A549 (cell line): ENCODE measurements around the gene SNAP25. TPM values are rescaled to one million over a fixed set of nuclear protein-coding genes. Genes with fewer than 3 reads are reported as not detected.

Experiments used
- ATAC-seq, 2 experiments: fragments of 200-7000 bp in 1 of 2; fragments of >200 bp in 1 of 2; cut with Nextera tagmentation in 1 of 2; cut with Tn5 transposase in 1 of 2; 3 replicates each; pipeline versions ENCODE4 v1.8.0 to v1.9.1; 2018 to 2020; ENCODE audit warnings: mild to moderate bottlenecking in 1 of 2, moderate library complexity in 1 of 2
- CTCF ChIA-PET: fragments of 300-600 bp; sonication (Branson Sonifier 250); formaldehyde crosslinking; extraction: SDS; loops from one replicate; lab custom pipeline; 2021; ENCODE audit warnings: antibody characterized with exemption, inconsistent platforms; lab: Yijun Ruan, JAX
- POLR2A ChIA-PET: fragments of 350-600 bp; formaldehyde crosslinking; extraction: SDS; loops from one replicate; lab custom pipeline; 2021; ENCODE audit warnings: antibody characterized with exemption, inconsistent platforms; lab: Yijun Ruan, JAX
- DNase-seq, 2 experiments: peaks; one replicate each; pipeline versions ENCODE4 v3.0.0 to v3.0.0-alpha.2; 2011 to 2016; ENCODE audit warnings: low read depth in 1 of 2, low spot score in 1 of 2
- FAIRE-seq: peaks from 2 replicates; lab custom pipeline; 2011; peaks lifted over from hg19 to GRCh38; lab: Jason Lieb, UNC
- H3K27ac ChIP-seq, 2 experiments: fragments of >200 bp; sonication (Bioruptor Twin); formaldehyde crosslinking; 3 replicates each; pipeline ENCODE4 v1.5.1; 2016 to 2017
- H3K4me1 ChIP-seq: fragments of >200 bp; sonication (Bioruptor Twin); formaldehyde crosslinking; 3 replicates; pipeline ENCODE4 v1.6.1; 2016
- H3K4me2 ChIP-seq: fragments of >200 bp; sonication (Bioruptor Twin); formaldehyde crosslinking; 3 replicates; pipeline ENCODE4 v1.6.1; 2016
- H3K4me3 ChIP-seq: fragments of >200 bp; sonication (Bioruptor Twin); formaldehyde crosslinking; 3 replicates; pipeline ENCODE4 v1.5.1; 2016
- H3K9me3 ChIP-seq: fragments of >200 bp; sonication (Bioruptor Twin); formaldehyde crosslinking; 3 replicates; pipeline ENCODE4 v1.6.1; 2016
- CEBPB ChIP-seq, 2 experiments: fragments of >200 bp in 1 of 2; sonication (Bioruptor Twin) in 1 of 2; formaldehyde crosslinking in 1 of 2; IDR thresholded peaks; 2 replicates each; pipeline ENCODE4 v1.6.1; 2012 to 2016
- ELK1 ChIP-seq: fragments of 150-350 bp; IDR thresholded peaks from 2 replicates; pipeline ENCODE4 v1.6.1; 2014; ENCODE audit warnings: low read depth, mild to moderate bottlenecking, low read length
- EP300 ChIP-seq, 2 experiments: fragments of >200 bp; sonication (Bioruptor Twin); formaldehyde crosslinking; IDR thresholded peaks; 2 replicates in 1 of 2; 3 replicates in 1 of 2; pipeline ENCODE4 v1.6.1; 2016 to 2017
- FOSL2 ChIP-seq, 2 experiments: fragments of 450-650 bp in 1 of 2; fragments of >200 bp in 1 of 2; sonication (Bioruptor Twin) in 1 of 2; formaldehyde crosslinking; IDR thresholded peaks; 2 replicates each; pipeline versions ENCODE4 v1.5.0 to v1.6.1; 2016 to 2020; ENCODE audit warnings: mild to moderate bottlenecking in 1 of 2, moderate library complexity in 1 of 2
- FOXS1 ChIP-seq: fragments of 250-450 bp; sonication (Bioruptor Pico); IDR thresholded peaks from 2 replicates; pipeline ENCODE4 v1.5.0; 2020; ENCODE audit warnings: mild to moderate bottlenecking, moderate library complexity
- GATA3 ChIP-seq: IDR thresholded peaks from 2 replicates; pipeline ENCODE4 v1.6.1; 2012; ENCODE audit warnings: borderline replicate concordance
- HEYL ChIP-seq: fragments of 250-450 bp; sonication (Bioruptor Pico); IDR thresholded peaks from 2 replicates; pipeline ENCODE4 v1.8.0; 2021; ENCODE audit warnings: mild to moderate bottlenecking, moderate library complexity
- JUNB ChIP-seq: fragments of >200 bp; sonication (Bioruptor Twin); formaldehyde crosslinking; IDR thresholded peaks from 2 replicates; pipeline ENCODE4 v1.6.1; 2016
- MAFK ChIP-seq: fragments of 450-650 bp; IDR thresholded peaks from 2 replicates; pipeline ENCODE4 v1.6.1; 2014; ENCODE audit not compliant: partially characterized antibody
- NFE2L2 ChIP-seq: fragments of 150-350 bp; conservative IDR thresholded peaks from 2 replicates; pipeline ENCODE4 v1.6.1; 2014; ENCODE audit warnings: low read length
- PBX3 ChIP-seq: IDR thresholded peaks from 2 replicates; pipeline ENCODE4 v1.6.1; 2012
- RAD21 ChIP-seq, 2 experiments: fragments of >200 bp in 1 of 2; sonication (Bioruptor Twin) in 1 of 2; formaldehyde crosslinking in 1 of 2; IDR thresholded peaks in 1 of 2; conservative IDR thresholded peaks in 1 of 2; 2 replicates in 1 of 2; 3 replicates in 1 of 2; pipeline ENCODE4 v1.6.1; 2012 to 2018; ENCODE audit warnings: inconsistent platforms in 1 of 2
- RCOR1 ChIP-seq: fragments of 150-350 bp; IDR thresholded peaks from 2 replicates; pipeline ENCODE4 v1.6.1; 2014; ENCODE audit warnings: antibody characterized with exemption, low read length, low read depth
- RNF2 ChIP-seq: fragments of 200-600 bp; sonication (generic); IDR thresholded peaks from 2 replicates; pipeline ENCODE4 v1.6.1; 2016; ENCODE audit warnings: low read depth, mild to moderate bottlenecking, antibody characterized with exemption, moderate library complexity, borderline replicate concordance
- TFCP2L1 ChIP-seq: fragments of 250-450 bp; sonication (Bioruptor Pico); IDR thresholded peaks from 2 replicates; pipeline ENCODE4 v1.5.0; 2021; ENCODE audit warnings: mild to moderate bottlenecking
- WGBS: methylation state at CpG from one replicate; pipeline ENCODE4 v1.1.6; 2017; ENCODE audit errors: missing lambda C conversion rate; 5-methylcytosine and 5-hydroxymethylcytosine counted together
- polyA plus RNA-seq, 4 experiments: library from polyadenylated mRNA; depleted of rRNA in 3 of 4; stranded (reverse); fragments of >200 nt; fragmentation: RNase III in 1 of 4; extraction: RNeasy Plus Mini Kit Qiagen cat#74134 plus additional on column Dnase treatment in 1 of 4; gene quantifications; 2 replicates in 3 of 4; 3 replicates in 1 of 4; pipeline ENCODE4 v1.2.3, GENCODE V29; 2011 to 2017

The SNAP25 gene
- polyA plus RNA-seq, 2 of the 4 experiments (the other 2 are of a cell fraction): 39.6 to 53.6 TPM

- peaks cover 53% of the 10 kb centered on the region for H3K4me1 ChIP-seq
- no peak overlapping the region for H3K4me3 ChIP-seq
- H3K4me2 ChIP-seq: peak overlapping the region; percentile 38
- peak overlapping the region; percentile 6 to 60; a peak in 5 of 6 replicates for H3K27ac ChIP-seq
- peak; percentile 18 for FAIRE-seq
- no peak for TF ChIP-seq ELK1
- no peak for TF ChIP-seq FOXS1 (CRISPR knock-in tag)
- TF ChIP-seq FOSL2 (IDR thresholded peaks at IDR 0.05): no peak
- peak; percentile 18; the same call in 1 of the 2 replicates for TF ChIP-seq FOSL2 (CRISPR knock-in tag; IDR thresholded peaks at IDR 0.05)
- TF ChIP-seq PBX3: no peak
- no peak for TF ChIP-seq JUNB
- TF ChIP-seq RAD21 (conservative IDR thresholded peaks at IDR 0.05 in 1 of 2, IDR thresholded peaks at IDR 0.05 in 1 of 2): no peak
- no peak for TF ChIP-seq RCOR1
- peak in 1 of 2 experiments; percentile 13; a peak in 1 of 4 replicates for TF ChIP-seq CEBPB (IDR thresholded peaks at IDR 0.05)
- TF ChIP-seq HEYL (CRISPR knock-in tag): no peak
- TF ChIP-seq, all 56 proteins: peak for 2
- no peaks in the 10 kb centered on the region for H3K9me3 ChIP-seq
- ATAC-seq: peak in 1 of 2 experiments; percentile 47; a peak in 3 of 6 replicates
- WGBS: 18% methylated on average over 1 of the region's 1 CpG
- ChIA-PET CTCF (interaction anchor here (0.8 kb wide), 1 partner anchor 16 kb away, joined by 3 read pairs; no protein-coding TSS in a partner anchor), POLR2A (no interaction called here)
- DNase-seq: peak in 1 of 2 experiments; percentile 65
Observed at GRCh38 chr20:10260316-10260715, 41.7 kb downstream of the SNAP25 start.

GRCh38 chr20:10261702-10262101 is 43.1 kb downstream of the SNAP25 start:
- no peak for TF ChIP-seq NFE2L2
- TF ChIP-seq TFCP2L1: no peak
- TF ChIP-seq MAFK: peak; percentile 78
- no peak for FAIRE-seq
- POLR2A ChIA-PET: interaction anchor here (0.7 kb wide), 1 partner anchor 43 kb away, joined by 3 read pairs; the partner anchor contains the start of gene SNAP25
- no peaks in the 10 kb centered on the region for H3K9me3 ChIP-seq
- CTCF ChIA-PET: interaction anchor here (0.9 to 2.8 kb wide), 5 partner anchors 10 to 284 kb away, joined by 3 to 13 read pairs (median 4); no protein-coding TSS in a partner anchor
- peaks cover 53% of the 10 kb centered on the region for H3K4me1 ChIP-seq
- 95% methylated on average over 2 of the region's 2 CpGs for WGBS
- no peak overlapping the region for H3K4me2 ChIP-seq
- no peak for ATAC-seq
- no peak for DNase-seq
- no peak overlapping the region for H3K4me3 ChIP-seq
- peak overlapping the region; percentile 2 to 62; a peak in 1 of 6 replicates for H3K27ac ChIP-seq

- Histone ChIP-seq H3K4me3 (no peak overlapping the region), H3K4me1 (peaks cover 52% of the 10 kb centered on the region), H3K9me3 (no peaks in the 10 kb centered on the region), H3K27ac (peak overlapping the region; percentile 46 to 73; a peak in 5 of 6 replicates), H3K4me2 (peak overlapping the region; percentile 49)
- DNase-seq (peak in 1 of 2 experiments; percentile 35), ATAC-seq (peak; percentile 25 to 51; a peak in 3 of 6 replicates), FAIRE-seq (peak; percentile 72)
- POLR2A ChIA-PET: no interaction called here
- 50% methylated on average over 7 of the region's 7 CpGs for WGBS
- TF ChIP-seq CEBPB (IDR thresholded peaks at IDR 0.05) (peak; percentile 63 to 88; a peak in 3 of 4 replicates), GATA3 (0 out of 2 replicates have a peak, but pooled peaks have one; percentile 25), EP300 (IDR thresholded peaks at IDR 0.05) (0 out of 5 replicates have a peak, but pooled peaks of 1 of the 2 experiments have one; percentile 10), RNF2 (no peak)
- CTCF ChIA-PET: interaction anchor here (0.7 to 2.8 kb wide), 4 partner anchors 9 to 286 kb away, joined by 3 to 13 read pairs (median 4); no protein-coding TSS in a partner anchor
Observed at GRCh38 chr20:10263385-10264165, 44.9 kb downstream of the SNAP25 start.
